Neural progenitor cell (in vitro differentiated cells): ENCODE results near the gene NRN1L.

ENCODE experiments used
- CTCF ChIP-seq: fragments of 200-600 bp; sonication (generic); IDR thresholded peaks from 2 replicates; pipeline ENCODE4 v1.5.1; 2017; ENCODE audit warnings: antibody characterized with exemption, mild to moderate bottlenecking
- EZH2 ChIP-seq: fragments of 200-600 bp; sonication (generic); IDR thresholded peaks from 2 replicates; pipeline ENCODE4 v1.6.1; 2017; ENCODE audit warnings: antibody characterized with exemption, mild to moderate bottlenecking, moderate library complexity
- EZH2phosphoT487 ChIP-seq: fragments of 200-600 bp; sonication (generic); IDR thresholded peaks from 2 replicates; pipeline ENCODE4 v1.6.1; 2017; ENCODE audit warnings: antibody characterized with exemption

GRCh38 chr16:67931712-67932461, 47.2 kb downstream of the NRN1L start, which contains the start of gene CTRL:
- TF ChIP-seq CTCF (no peak), EZH2 (no peak), EZH2phosphoT487 (no peak)
